A549 (cell line): Measurements from ENCODE around the gene RCCD1. TPM values are rescaled to one million over a fixed set of nuclear protein-coding genes. Genes with fewer than 3 reads are reported as not detected.

Experiments
- CBX2 ChIP-seq: fragments of 200-600 bp; sonication (generic); IDR thresholded peaks from 2 replicates; pipeline ENCODE4 v1.6.1; 2016; ENCODE audit warnings: low read depth, mild to moderate bottlenecking, borderline replicate concordance
- EHMT2 ChIP-seq: fragments of 200-600 bp; sonication (generic); IDR thresholded peaks from 2 replicates; pipeline ENCODE4 v1.6.1; 2016; ENCODE audit warnings: antibody characterized with exemption, low read depth, mild to moderate bottlenecking, moderate library complexity
- GATA3 ChIP-seq: IDR thresholded peaks from 2 replicates; pipeline ENCODE4 v1.6.1; 2012; ENCODE audit warnings: borderline replicate concordance
- HOXA7 ChIP-seq: fragments of 250-450 bp; sonication (Bioruptor Pico); IDR thresholded peaks from 2 replicates; pipeline ENCODE4 v1.5.0; 2020; ENCODE audit warnings: mild to moderate bottlenecking, moderate library complexity
- HOXB13 ChIP-seq: fragments of 250-450 bp; sonication (Bioruptor Pico); IDR thresholded peaks from 2 replicates; pipeline ENCODE4 v1.5.0; 2020; ENCODE audit warnings: low read depth, mild to moderate bottlenecking, moderate library complexity
- HOXB5 ChIP-seq: fragments of 250-450 bp; sonication (Bioruptor Pico); IDR thresholded peaks from 2 replicates; pipeline ENCODE4 v1.5.0; 2020; ENCODE audit warnings: mild to moderate bottlenecking, moderate library complexity
- JUN ChIP-seq, 2 experiments: fragments of >200 bp; sonication (Bioruptor Twin); formaldehyde crosslinking; IDR thresholded peaks; 2 replicates in 1 of 2; 3 replicates in 1 of 2; pipeline ENCODE4 v1.6.1; 2016 to 2017
- KDM1A ChIP-seq: fragments of 200-600 bp; sonication (generic); IDR thresholded peaks from 2 replicates; pipeline ENCODE4 v1.6.1; 2016; ENCODE audit warnings: low read depth, mild to moderate bottlenecking
- MAFK ChIP-seq: fragments of 450-650 bp; IDR thresholded peaks from 2 replicates; pipeline ENCODE4 v1.6.1; 2014; ENCODE audit not compliant: partially characterized antibody
- MAZ ChIP-seq: fragments of 150-350 bp; IDR thresholded peaks from 2 replicates; pipeline ENCODE4 v1.6.1; 2014; ENCODE audit warnings: antibody characterized with exemption, low read depth, low read length, borderline replicate concordance
- NFE2L2 ChIP-seq: fragments of 150-350 bp; conservative IDR thresholded peaks from 2 replicates; pipeline ENCODE4 v1.6.1; 2014; ENCODE audit warnings: low read length
- PHF8 ChIP-seq: fragments of 200-600 bp; sonication (generic); IDR thresholded peaks from 2 replicates; pipeline ENCODE4 v1.6.1; 2016; ENCODE audit warnings: low read depth, mild to moderate bottlenecking, antibody characterized with exemption, moderate library complexity, borderline replicate concordance
- POLR2AphosphoS2 ChIP-seq: conservative IDR thresholded peaks from 2 replicates; pipeline ENCODE4 v1.6.1; 2012; ENCODE audit warnings: low read length, improper control_type of control experiment, inconsistent platforms
- RAD21 ChIP-seq, 2 experiments: fragments of >200 bp in 1 of 2; sonication (Bioruptor Twin) in 1 of 2; formaldehyde crosslinking in 1 of 2; IDR thresholded peaks in 1 of 2; conservative IDR thresholded peaks in 1 of 2; 2 replicates in 1 of 2; 3 replicates in 1 of 2; pipeline ENCODE4 v1.6.1; 2012 to 2018; ENCODE audit warnings: inconsistent platforms in 1 of 2
- RNF2 ChIP-seq: fragments of 200-600 bp; sonication (generic); IDR thresholded peaks from 2 replicates; pipeline ENCODE4 v1.6.1; 2016; ENCODE audit warnings: low read depth, mild to moderate bottlenecking, antibody characterized with exemption, moderate library complexity, borderline replicate concordance
- SMC3 ChIP-seq: fragments of >200 bp; sonication (Bioruptor Twin); formaldehyde crosslinking; IDR thresholded peaks from 3 replicates; pipeline ENCODE4 v1.6.1; 2018; ENCODE audit warnings: inconsistent platforms
- TP53 ChIP-seq: fragments of 250-450 bp; sonication (Bioruptor Pico); IDR thresholded peaks from 2 replicates; pipeline ENCODE4 v1.5.0; 2021; ENCODE audit warnings: mild to moderate bottlenecking, moderate library complexity
- ZNF302 ChIP-seq: fragments of 250-450 bp; sonication (Bioruptor Pico); IDR thresholded peaks from 2 replicates; pipeline ENCODE4 v1.9.0; 2021; ENCODE audit warnings: inconsistent platforms, mild to moderate bottlenecking, moderate library complexity
- ZSCAN20 ChIP-seq: fragments of 250-450 bp; sonication (Bioruptor Pico); IDR thresholded peaks from 2 replicates; pipeline ENCODE4 v1.8.0; 2022; ENCODE audit warnings: mild to moderate bottlenecking, moderate library complexity
- polyA plus RNA-seq, 4 experiments: library from polyadenylated mRNA; depleted of rRNA in 3 of 4; stranded (reverse); fragments of >200 nt; fragmentation: RNase III in 1 of 4; extraction: RNeasy Plus Mini Kit Qiagen cat#74134 plus additional on column Dnase treatment in 1 of 4; gene quantifications; 2 replicates in 3 of 4; 3 replicates in 1 of 4; pipeline ENCODE4 v1.2.3, GENCODE V29; 2011 to 2017
- TF ChIP-seq, protein P1 (sequence below): fragments of >200 bp; sonication (Bioruptor Twin); formaldehyde crosslinking; IDR thresholded peaks from 2 replicates; pipeline ENCODE4 v1.6.1; 2016
- TF ChIP-seq, protein P2 (sequence below): fragments of 200-600 bp; sonication (generic); IDR thresholded peaks from 2 replicates; pipeline ENCODE4 v1.6.1; 2016; ENCODE audit warnings: antibody characterized with exemption, mild to moderate bottlenecking, moderate library complexity
- TF ChIP-seq, protein P3 (sequence below): fragments of 150-350 bp; IDR thresholded peaks from 2 replicates; pipeline ENCODE4 v1.6.1; 2014; ENCODE audit warnings: low read depth, mild to moderate bottlenecking, low read length
- TF ChIP-seq, protein P4 (sequence below): IDR thresholded peaks from 2 replicates; pipeline ENCODE4 v1.6.1; 2012; ENCODE audit warnings: low read depth, borderline replicate concordance

Gene RCCD1
- polyA plus RNA-seq, 2 of the 4 experiments (the other 2 are of a cell fraction), result 25.3 to 37.2 TPM

DNA sequence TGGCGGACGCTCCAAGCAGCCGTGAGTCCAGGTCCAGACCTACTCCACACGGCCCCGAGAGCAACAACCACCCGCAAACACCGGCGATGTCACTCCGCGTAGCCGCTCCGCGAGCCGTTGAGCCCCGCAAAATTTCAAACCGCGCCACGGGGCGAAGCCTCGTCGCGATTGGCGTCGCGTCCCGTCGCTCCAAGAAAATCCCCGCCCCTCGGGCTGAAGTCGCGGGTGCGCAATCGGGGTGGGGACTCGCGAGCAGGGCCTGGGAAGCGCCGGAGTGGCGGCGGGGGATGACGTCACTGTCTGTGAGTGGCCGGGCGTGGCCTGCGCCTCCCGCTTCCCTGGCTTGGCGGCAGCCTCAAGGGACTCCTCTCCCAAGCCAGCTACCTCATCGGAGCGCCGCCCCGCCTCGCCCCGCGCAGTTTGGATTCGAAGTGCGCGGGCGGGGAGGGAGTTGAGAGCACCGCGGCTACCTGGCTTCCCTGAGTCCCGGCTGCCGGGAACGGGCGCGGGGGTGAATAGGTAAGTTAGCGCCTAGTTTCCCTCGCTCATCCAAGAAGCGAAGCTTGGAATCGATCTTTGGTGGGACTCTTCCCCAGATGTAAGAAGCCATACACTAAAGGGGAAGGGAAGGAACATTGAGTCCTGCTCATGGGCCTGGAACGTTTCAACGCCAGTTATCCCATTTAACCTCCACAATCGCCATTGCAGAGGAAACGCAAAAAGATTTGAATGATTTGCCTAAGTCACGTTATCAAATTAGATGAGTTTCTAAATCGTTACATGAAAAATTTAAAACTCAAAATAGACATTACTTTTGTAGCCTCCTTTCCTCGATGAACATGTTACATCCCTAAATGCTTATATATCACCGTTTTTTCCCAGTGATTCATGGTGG lies 40.0 kb downstream of the RCCD1 start, which contains the start of gene PRC1 (continued):
- TF ChIP-seq, protein P1, sequence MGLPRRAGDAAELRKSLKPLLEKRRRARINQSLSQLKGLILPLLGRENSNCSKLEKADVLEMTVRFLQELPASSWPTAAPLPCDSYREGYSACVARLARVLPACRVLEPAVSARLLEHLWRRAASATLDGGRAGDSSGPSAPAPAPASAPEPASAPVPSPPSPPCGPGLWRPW, result no peak
- TF ChIP-seq, protein P2, sequence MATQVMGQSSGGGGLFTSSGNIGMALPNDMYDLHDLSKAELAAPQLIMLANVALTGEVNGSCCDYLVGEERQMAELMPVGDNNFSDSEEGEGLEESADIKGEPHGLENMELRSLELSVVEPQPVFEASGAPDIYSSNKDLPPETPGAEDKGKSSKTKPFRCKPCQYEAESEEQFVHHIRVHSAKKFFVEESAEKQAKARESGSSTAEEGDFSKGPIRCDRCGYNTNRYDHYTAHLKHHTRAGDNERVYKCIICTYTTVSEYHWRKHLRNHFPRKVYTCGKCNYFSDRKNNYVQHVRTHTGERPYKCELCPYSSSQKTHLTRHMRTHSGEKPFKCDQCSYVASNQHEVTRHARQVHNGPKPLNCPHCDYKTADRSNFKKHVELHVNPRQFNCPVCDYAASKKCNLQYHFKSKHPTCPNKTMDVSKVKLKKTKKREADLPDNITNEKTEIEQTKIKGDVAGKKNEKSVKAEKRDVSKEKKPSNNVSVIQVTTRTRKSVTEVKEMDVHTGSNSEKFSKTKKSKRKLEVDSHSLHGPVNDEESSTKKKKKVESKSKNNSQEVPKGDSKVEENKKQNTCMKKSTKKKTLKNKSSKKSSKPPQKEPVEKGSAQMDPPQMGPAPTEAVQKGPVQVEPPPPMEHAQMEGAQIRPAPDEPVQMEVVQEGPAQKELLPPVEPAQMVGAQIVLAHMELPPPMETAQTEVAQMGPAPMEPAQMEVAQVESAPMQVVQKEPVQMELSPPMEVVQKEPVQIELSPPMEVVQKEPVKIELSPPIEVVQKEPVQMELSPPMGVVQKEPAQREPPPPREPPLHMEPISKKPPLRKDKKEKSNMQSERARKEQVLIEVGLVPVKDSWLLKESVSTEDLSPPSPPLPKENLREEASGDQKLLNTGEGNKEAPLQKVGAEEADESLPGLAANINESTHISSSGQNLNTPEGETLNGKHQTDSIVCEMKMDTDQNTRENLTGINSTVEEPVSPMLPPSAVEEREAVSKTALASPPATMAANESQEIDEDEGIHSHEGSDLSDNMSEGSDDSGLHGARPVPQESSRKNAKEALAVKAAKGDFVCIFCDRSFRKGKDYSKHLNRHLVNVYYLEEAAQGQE, result peak; percentile 59
- TF ChIP-seq HOXB13 (CRISPR knock-in tag) (no peak), PHF8 (peak; percentile 82; the same call in 1 of the 2 replicates), HOXB5 (CRISPR knock-in tag) (no peak), RAD21 (conservative IDR thresholded peaks at IDR 0.05 in 1 of 2, IDR thresholded peaks at IDR 0.05 in 1 of 2) (no peak), MAZ (no peak), NFE2L2 (no peak), POLR2AphosphoS2 (no peak), SMC3 (no peak), KDM1A (no peak), ZNF302 (CRISPR knock-in tag) (no peak), GATA3 (no peak), MAFK (no peak), ZSCAN20 (no peak), TP53 (peak; percentile 76; the same call in 1 of the 2 replicates), EHMT2 (no peak), HOXA7 (CRISPR knock-in tag) (0 out of 2 replicates have a peak, but pooled peaks have one; percentile 59), RNF2 (no peak), CBX2 (no peak), JUN (IDR thresholded peaks at IDR 0.05) (peak in 1 of 2 experiments; percentile 88; a peak in 3 of 5 replicates)
- TF ChIP-seq, protein P3, sequence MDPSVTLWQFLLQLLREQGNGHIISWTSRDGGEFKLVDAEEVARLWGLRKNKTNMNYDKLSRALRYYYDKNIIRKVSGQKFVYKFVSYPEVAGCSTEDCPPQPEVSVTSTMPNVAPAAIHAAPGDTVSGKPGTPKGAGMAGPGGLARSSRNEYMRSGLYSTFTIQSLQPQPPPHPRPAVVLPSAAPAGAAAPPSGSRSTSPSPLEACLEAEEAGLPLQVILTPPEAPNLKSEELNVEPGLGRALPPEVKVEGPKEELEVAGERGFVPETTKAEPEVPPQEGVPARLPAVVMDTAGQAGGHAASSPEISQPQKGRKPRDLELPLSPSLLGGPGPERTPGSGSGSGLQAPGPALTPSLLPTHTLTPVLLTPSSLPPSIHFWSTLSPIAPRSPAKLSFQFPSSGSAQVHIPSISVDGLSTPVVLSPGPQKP, result no peak
- TF ChIP-seq, protein P4, sequence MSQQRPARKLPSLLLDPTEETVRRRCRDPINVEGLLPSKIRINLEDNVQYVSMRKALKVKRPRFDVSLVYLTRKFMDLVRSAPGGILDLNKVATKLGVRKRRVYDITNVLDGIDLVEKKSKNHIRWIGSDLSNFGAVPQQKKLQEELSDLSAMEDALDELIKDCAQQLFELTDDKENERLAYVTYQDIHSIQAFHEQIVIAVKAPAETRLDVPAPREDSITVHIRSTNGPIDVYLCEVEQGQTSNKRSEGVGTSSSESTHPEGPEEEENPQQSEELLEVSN, result peak; percentile 67
